ENCODE measurements around the gene COX7B. TPM values are rescaled to one million over a fixed set of nuclear protein-coding genes. Genes with fewer than 3 reads are reported as not detected.
"Not testable (repeated sequence)": the region's sequence is repeated elsewhere in the genome, so short reads cannot be mapped to it uniquely, and the experiment has no call there.

The COX7B gene
- polyA plus RNA-seq, 3 donors: 444 to 560 (median 526) TPM

DNA sequence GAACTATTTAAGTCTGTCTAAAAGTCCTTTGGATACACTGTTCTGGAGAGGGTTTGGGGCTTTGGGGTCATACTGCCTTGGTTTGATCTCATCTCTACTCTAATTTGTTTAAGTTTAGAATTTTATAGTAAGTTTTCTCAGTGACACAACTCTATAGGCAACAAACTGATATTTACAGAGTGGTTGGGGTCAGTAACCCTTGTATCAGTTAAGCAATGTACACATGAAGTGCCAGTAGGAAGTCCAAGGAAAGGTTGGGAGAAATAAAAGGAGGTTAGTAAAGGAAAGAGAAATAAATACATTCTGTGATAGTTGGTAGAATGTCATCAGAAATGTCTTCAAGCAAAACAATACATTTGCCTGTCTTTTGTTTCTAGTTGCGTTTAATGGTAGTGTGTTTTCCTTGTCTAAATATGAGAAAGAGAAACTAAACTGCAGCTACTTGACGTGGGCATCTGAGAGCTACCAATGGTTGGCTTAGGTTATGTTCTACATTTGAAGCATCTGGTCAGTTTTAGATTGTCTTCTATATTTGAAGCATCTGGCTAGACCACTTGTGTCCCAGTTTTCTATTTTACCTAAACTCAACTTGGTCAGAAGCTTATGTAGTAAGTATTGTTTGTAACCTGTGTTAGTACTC is 18.1 kb downstream of the COX7B start:
- H3K36me3 Mint-ChIP-seq: no peaks in the 10 kb centered on the region
- peaks cover 34% of the 10 kb centered on the region for H3K4me1 Mint-ChIP-seq
- H3K4me3 Mint-ChIP-seq: peak overlapping the region; percentile 3 to 44
- peak overlapping the region; percentile 47 for H3K4me2 ChIP-seq (replicated peaks; ENCODE audit: extremely low read depth, low read length, poor library complexity, severe bottlenecking)
- H3K9ac ChIP-seq (ENCODE audit: insufficient read depth, low read length, poor library complexity, severe bottlenecking): no peak overlapping the region
- no peak for DNase-seq
- no peaks in the 10 kb centered on the region for H3K36me3 ChIP-seq (replicated peaks in 1 of 2; ENCODE audit: control insufficient read depth in 1 of 2, insufficient read depth in 2 of 2, low read length in 2 of 2)
- peak overlapping the region in 1 of 3 experiments; percentile 54 for H3K4me3 ChIP-seq (replicated peaks in 1 of 3; ENCODE audit: low read depth in 2 of 3, low read length in 3 of 3)
- peak overlapping the region in 1 of 7 donors; percentile 74 for H3K27ac Mint-ChIP-seq
- H3K4me1 ChIP-seq (ENCODE audit: control insufficient read depth in 1 of 2, insufficient read depth in 2 of 2, low read length in 2 of 2): peaks cover 17 to 23% of the 10 kb centered on the region in 2 donors
- no peaks in the 10 kb centered on the region for H4K20me1 ChIP-seq (ENCODE audit: insufficient read depth, low read length)
- H2AFZ ChIP-seq (ENCODE audit: insufficient read depth, low read depth, low read length, poor library complexity, severe bottlenecking): peak overlapping the region; percentile 52
- no peaks in the 10 kb centered on the region for H3K9me3 ChIP-seq (replicated peaks in 1 of 2; ENCODE audit: control insufficient read depth in 1 of 2, insufficient read depth in 1 of 2, low read length in 2 of 2)
- no peaks in the 10 kb centered on the region for H3K27me3 ChIP-seq (ENCODE audit: control insufficient read depth in 2 of 2, insufficient read depth in 2 of 2, low read length in 2 of 2)
- H3K9me3 Mint-ChIP-seq: no peaks in the 10 kb centered on the region
- 14% methylated on average over 1 of the region's 2 CpGs for WGBS (ENCODE audit: insufficient coverage)
- no peaks in the 10 kb centered on the region for H3K27me3 Mint-ChIP-seq (ENCODE audit: low read depth in 3 of 3)
- H3K27ac ChIP-seq (ENCODE audit: low read depth in 1 of 2, low read length in 2 of 2): peak overlapping the region in 1 of 2 donors; percentile 53
- H3K79me2 ChIP-seq (ENCODE audit: insufficient read depth, low read length): peaks cover 32% of the 10 kb centered on the region
- TF ChIP-seq, protein P1, sequence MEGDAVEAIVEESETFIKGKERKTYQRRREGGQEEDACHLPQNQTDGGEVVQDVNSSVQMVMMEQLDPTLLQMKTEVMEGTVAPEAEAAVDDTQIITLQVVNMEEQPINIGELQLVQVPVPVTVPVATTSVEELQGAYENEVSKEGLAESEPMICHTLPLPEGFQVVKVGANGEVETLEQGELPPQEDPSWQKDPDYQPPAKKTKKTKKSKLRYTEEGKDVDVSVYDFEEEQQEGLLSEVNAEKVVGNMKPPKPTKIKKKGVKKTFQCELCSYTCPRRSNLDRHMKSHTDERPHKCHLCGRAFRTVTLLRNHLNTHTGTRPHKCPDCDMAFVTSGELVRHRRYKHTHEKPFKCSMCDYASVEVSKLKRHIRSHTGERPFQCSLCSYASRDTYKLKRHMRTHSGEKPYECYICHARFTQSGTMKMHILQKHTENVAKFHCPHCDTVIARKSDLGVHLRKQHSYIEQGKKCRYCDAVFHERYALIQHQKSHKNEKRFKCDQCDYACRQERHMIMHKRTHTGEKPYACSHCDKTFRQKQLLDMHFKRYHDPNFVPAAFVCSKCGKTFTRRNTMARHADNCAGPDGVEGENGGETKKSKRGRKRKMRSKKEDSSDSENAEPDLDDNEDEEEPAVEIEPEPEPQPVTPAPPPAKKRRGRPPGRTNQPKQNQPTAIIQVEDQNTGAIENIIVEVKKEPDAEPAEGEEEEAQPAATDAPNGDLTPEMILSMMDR (IDR thresholded peaks at IDR 0.05): no peak
- intact Hi-C loops (cut with micrococcal nuclease): loop anchor here in 1 of 2 donors (10.0 kb wide), 1 partner anchor 107 kb away; no protein-coding TSS in a partner anchor

DNA sequence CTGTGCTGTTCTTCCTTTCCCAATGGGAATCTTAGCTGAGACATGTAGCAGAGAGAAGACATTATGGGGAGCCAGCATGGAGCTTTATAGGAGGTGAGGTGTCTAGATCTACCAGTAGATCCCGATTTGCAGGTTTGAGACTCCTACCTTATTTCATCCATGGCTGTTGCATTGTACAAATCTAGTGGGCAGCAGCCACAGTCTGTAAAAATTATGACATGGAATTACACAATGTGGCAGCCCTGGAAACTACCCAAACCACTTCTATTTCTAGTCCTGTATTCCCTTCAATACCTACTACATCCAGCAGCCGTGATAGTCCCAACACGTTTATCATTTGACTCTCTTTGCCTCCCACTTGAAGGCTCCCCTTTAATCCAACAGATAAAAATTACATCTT is 19.3 kb downstream of the COX7B start:
- Histone ChIP-seq H3K9me3 (replicated peaks in 1 of 2; ENCODE audit: control insufficient read depth in 1 of 2, insufficient read depth in 1 of 2, low read length in 2 of 2) (no peaks in the 10 kb centered on the region), H3K9ac (ENCODE audit: insufficient read depth, low read length, poor library complexity, severe bottlenecking) (no peak overlapping the region), H2AFZ (ENCODE audit: insufficient read depth, low read depth, low read length, poor library complexity, severe bottlenecking) (no peak overlapping the region), H3K4me3 (replicated peaks in 1 of 3; ENCODE audit: low read depth in 2 of 3, low read length in 3 of 3) (no peak overlapping the region), H3K79me2 (ENCODE audit: insufficient read depth, low read length) (peaks cover 27% of the 10 kb centered on the region), H3K27me3 (ENCODE audit: control insufficient read depth in 2 of 2, insufficient read depth in 2 of 2, low read length in 2 of 2) (no peaks in the 10 kb centered on the region), H3K36me3 (replicated peaks in 1 of 2; ENCODE audit: control insufficient read depth in 1 of 2, insufficient read depth in 2 of 2, low read length in 2 of 2) (no peaks in the 10 kb centered on the region), H3K27ac (ENCODE audit: low read depth in 1 of 2, low read length in 2 of 2) (no peak overlapping the region), H3K4me2 (replicated peaks; ENCODE audit: extremely low read depth, low read length, poor library complexity, severe bottlenecking) (no peak overlapping the region), H3K4me1 (ENCODE audit: control insufficient read depth in 1 of 2, insufficient read depth in 2 of 2, low read length in 2 of 2) (peaks cover 15 to 20% of the 10 kb centered on the region in 2 donors), H4K20me1 (ENCODE audit: insufficient read depth, low read length) (no peaks in the 10 kb centered on the region)
- TF ChIP-seq, protein P1 (IDR thresholded peaks at IDR 0.05): no peak
- H3K36me3 Mint-ChIP-seq: no peaks in the 10 kb centered on the region
- H3K27me3 Mint-ChIP-seq (ENCODE audit: low read depth in 3 of 3): no peaks in the 10 kb centered on the region
- intact Hi-C loops (cut with micrococcal nuclease): loop anchor here in 1 of 2 donors (10.0 kb wide), 1 partner anchor 106 kb away; no protein-coding TSS in a partner anchor
- H3K9me3 Mint-ChIP-seq: no peaks in the 10 kb centered on the region
- peak overlapping the region in 2 of 7 donors; percentile 23 to 37 for H3K27ac Mint-ChIP-seq
- peaks cover 26% of the 10 kb centered on the region for H3K4me1 Mint-ChIP-seq
- no peak overlapping the region for H3K4me3 Mint-ChIP-seq
- DNase-seq: peak in 2 of 3 donors; percentile 6 to 12
- WGBS (ENCODE audit: insufficient coverage): no CpG with 5 or more reads among the region's 3 CpGs

DNA sequence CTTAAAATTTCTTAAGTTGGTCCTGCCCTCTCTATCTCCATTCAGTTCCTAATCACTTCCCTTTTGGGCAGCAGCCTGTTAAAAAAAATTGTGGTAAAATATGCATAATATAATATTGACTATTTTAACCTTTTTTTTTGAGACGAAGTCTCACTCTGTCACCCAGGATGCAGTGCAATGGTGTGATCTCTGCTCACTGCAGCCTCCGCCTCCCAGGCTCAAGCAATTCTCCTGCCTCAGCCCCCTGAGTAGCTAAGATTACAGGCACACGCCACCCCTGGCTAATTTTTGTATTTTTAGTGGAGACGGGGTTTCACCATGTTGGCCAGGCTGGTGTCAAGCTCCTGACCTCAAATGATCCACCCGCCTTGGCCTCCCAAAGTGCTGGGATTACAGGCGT is 20.1 kb downstream of the COX7B start:
- H3K36me3 Mint-ChIP-seq; H3K9me3 ChIP-seq (replicated peaks in 1 of 2; ENCODE audit: control insufficient read depth in 1 of 2, insufficient read depth in 1 of 2, low read length in 2 of 2); H3K36me3 ChIP-seq (replicated peaks in 1 of 2; ENCODE audit: control insufficient read depth in 1 of 2, insufficient read depth in 2 of 2, low read length in 2 of 2); H3K27ac ChIP-seq (ENCODE audit: low read depth in 1 of 2, low read length in 2 of 2); H3K9me3 Mint-ChIP-seq; H3K4me3 Mint-ChIP-seq; H2AFZ ChIP-seq (ENCODE audit: insufficient read depth, low read depth, low read length, poor library complexity, severe bottlenecking); H3K27me3 ChIP-seq (ENCODE audit: control insufficient read depth in 2 of 2, insufficient read depth in 2 of 2, low read length in 2 of 2); H3K4me2 ChIP-seq (replicated peaks; ENCODE audit: extremely low read depth, low read length, poor library complexity, severe bottlenecking); H3K9ac ChIP-seq (ENCODE audit: insufficient read depth, low read length, poor library complexity, severe bottlenecking); H3K4me3 ChIP-seq (replicated peaks in 1 of 3; ENCODE audit: low read depth in 2 of 3, low read length in 3 of 3); DNase-seq; H4K20me1 ChIP-seq (ENCODE audit: insufficient read depth, low read length); H3K27me3 Mint-ChIP-seq (ENCODE audit: low read depth in 3 of 3): not testable (repeated sequence)
- WGBS (ENCODE audit: insufficient coverage): 44% methylated on average over 2 of the region's 6 CpGs
- intact Hi-C loops (cut with micrococcal nuclease): loop anchor here in 1 of 2 donors (10.0 kb wide), 1 partner anchor 105 kb away; no protein-coding TSS in a partner anchor
- Histone ChIP-seq H3K79me2 (ENCODE audit: insufficient read depth, low read length) (peaks cover 25% of the 10 kb centered on the region), H3K4me1 (ENCODE audit: control insufficient read depth in 1 of 2, insufficient read depth in 2 of 2, low read length in 2 of 2) (peaks cover 15 to 20% of the 10 kb centered on the region in 2 donors)
- Mint-ChIP-seq H3K4me1 (peaks cover 26% of the 10 kb centered on the region), H3K27ac (peak overlapping the region in 3 of 7 donors; percentile 3 to 50 (median 50))
